ENCODE measurements around the gene CHMP1A. TPM values are rescaled to one million over a fixed set of nuclear protein-coding genes. Genes with fewer than 3 reads are reported as not detected.
A peak's percentile ranks its signal among the peaks of the same experiment; 100 is the strongest.

CHMP1A gene
- polyA plus RNA-seq, 1 donor (not counting 4 experiments of a cell fraction or from before 2014, with no cell fraction given): 64.1 TPM

DNA sequence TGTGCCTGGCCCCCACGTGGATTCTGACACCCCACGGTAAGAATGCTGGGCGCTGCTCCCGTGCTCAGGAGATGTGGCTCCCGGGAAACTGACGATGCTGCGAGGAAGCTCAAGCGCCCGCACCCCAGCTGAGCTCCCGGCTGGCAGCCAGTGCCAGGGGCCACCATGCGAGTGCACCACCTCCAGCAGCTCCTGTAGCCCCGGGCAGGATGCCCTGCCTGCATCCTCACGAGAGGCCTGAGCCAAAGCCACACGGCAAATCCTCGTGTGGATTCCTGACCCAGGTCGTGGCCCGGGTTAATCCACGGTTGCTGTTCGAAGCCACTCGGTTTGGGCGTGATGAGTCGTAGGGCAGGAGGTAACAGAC, 55.6 kb downstream of the CHMP1A start:
- H3K9me3 ChIP-seq (ENCODE audit: control insufficient read depth, low read depth, low read length): no peaks in the 10 kb centered on the region
- TF ChIP-seq EZH2 (IDR thresholded peaks at IDR 0.05; ENCODE audit: low read length): no peak
- peak overlapping the region; percentile 80 for H3K4me2 ChIP-seq (ENCODE audit: control insufficient read depth, extremely low read depth, insufficient read depth, low read depth, low read length)
- peak overlapping the region; percentile 51 for H2AFZ ChIP-seq (ENCODE audit: control insufficient read depth, low read length)
- H4K20me1 ChIP-seq (ENCODE audit: control insufficient read depth, extremely low read depth, insufficient read depth, low read length): no peaks in the 10 kb centered on the region
- no peaks in the 10 kb centered on the region for H3K36me3 ChIP-seq (ENCODE audit: control insufficient read depth in 2 of 2, extremely low read depth in 1 of 2, insufficient read depth in 2 of 2, low read length in 2 of 2)
- H3K27me3 ChIP-seq (ENCODE audit: control insufficient read depth, extremely low read depth, insufficient read depth, low read length): peaks cover 9% of the 10 kb centered on the region
- H3K9ac ChIP-seq (ENCODE audit: control insufficient read depth, extremely low read depth, insufficient read depth, low read length): peak overlapping the region; percentile 50
- no peaks in the 10 kb centered on the region for H3K9me1 ChIP-seq (ENCODE audit: control insufficient read depth, extremely low read depth, insufficient read depth, low read length)
- FAIRE-seq (no peak), DNase-seq (ENCODE audit: low read depth, low spot score) (no peak)
- peak overlapping the region in 1 of 3 experiments; percentile 33 for H3K4me3 ChIP-seq (ENCODE audit: control insufficient read depth in 2 of 3, extremely low read depth in 1 of 3, insufficient read depth in 2 of 3, low read depth in 1 of 3, low read length in 3 of 3)
- H3K79me2 ChIP-seq (ENCODE audit: control insufficient read depth, insufficient read depth, low read length): no peaks in the 10 kb centered on the region
- dilution Hi-C loops (cut with MboI; ENCODE audit: extremely low pct_ligation_motif_present, low sequenced_read_pairs): no loop called here
- peaks cover 38% of the 10 kb centered on the region for H3K4me1 ChIP-seq (ENCODE audit: control insufficient read depth, extremely low read depth, insufficient read depth, low read length)
- peak overlapping the region; percentile 36 for H3K27ac ChIP-seq (ENCODE audit: control insufficient read depth, insufficient read depth, low read length)

DNA sequence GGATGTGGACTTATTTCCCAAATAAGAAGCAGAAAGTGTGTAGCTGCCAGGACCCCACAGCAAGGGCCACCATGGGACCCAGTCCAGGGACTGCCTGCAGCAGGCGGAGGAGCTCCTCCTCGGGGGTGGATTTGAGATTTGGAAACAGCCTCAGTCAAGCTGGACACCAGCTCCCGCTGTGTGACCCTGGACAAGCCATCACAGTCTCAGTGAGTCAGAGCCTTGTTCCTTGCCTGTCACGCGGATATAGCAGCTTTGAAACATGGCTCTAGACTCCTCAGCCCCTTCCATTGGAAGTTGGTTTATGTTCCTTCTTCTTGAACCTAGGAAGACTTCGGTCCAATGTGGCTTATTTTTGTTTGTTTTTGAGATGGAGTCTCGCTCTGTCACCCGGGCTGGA, 56.6 kb downstream of the CHMP1A start:
- no peaks in the 10 kb centered on the region for H4K20me1 ChIP-seq (ENCODE audit: control insufficient read depth, extremely low read depth, insufficient read depth, low read length)
- dilution Hi-C loops (cut with MboI; ENCODE audit: extremely low pct_ligation_motif_present, low sequenced_read_pairs): no loop called here
- TF ChIP-seq, protein P1, sequence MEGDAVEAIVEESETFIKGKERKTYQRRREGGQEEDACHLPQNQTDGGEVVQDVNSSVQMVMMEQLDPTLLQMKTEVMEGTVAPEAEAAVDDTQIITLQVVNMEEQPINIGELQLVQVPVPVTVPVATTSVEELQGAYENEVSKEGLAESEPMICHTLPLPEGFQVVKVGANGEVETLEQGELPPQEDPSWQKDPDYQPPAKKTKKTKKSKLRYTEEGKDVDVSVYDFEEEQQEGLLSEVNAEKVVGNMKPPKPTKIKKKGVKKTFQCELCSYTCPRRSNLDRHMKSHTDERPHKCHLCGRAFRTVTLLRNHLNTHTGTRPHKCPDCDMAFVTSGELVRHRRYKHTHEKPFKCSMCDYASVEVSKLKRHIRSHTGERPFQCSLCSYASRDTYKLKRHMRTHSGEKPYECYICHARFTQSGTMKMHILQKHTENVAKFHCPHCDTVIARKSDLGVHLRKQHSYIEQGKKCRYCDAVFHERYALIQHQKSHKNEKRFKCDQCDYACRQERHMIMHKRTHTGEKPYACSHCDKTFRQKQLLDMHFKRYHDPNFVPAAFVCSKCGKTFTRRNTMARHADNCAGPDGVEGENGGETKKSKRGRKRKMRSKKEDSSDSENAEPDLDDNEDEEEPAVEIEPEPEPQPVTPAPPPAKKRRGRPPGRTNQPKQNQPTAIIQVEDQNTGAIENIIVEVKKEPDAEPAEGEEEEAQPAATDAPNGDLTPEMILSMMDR (optimal IDR thresholded peaks at IDR 0.05 in 1 of 3, IDR thresholded peaks at IDR 0.05 in 1 of 3, conservative IDR thresholded peaks at IDR 0.05 in 1 of 3; ENCODE audit: extremely low read depth in 1 of 3, insufficient read depth in 2 of 3, low read length in 3 of 3): no peak
- TF ChIP-seq EZH2 (IDR thresholded peaks at IDR 0.05; ENCODE audit: low read length): no peak
- peaks cover 37% of the 10 kb centered on the region for H3K4me1 ChIP-seq (ENCODE audit: control insufficient read depth, extremely low read depth, insufficient read depth, low read length)
- FAIRE-seq (no peak), DNase-seq (ENCODE audit: low read depth, low spot score) (no peak)
- no peaks in the 10 kb centered on the region for H3K36me3 ChIP-seq (ENCODE audit: control insufficient read depth in 2 of 2, extremely low read depth in 1 of 2, insufficient read depth in 2 of 2, low read length in 2 of 2)
- H3K79me2 ChIP-seq (ENCODE audit: control insufficient read depth, insufficient read depth, low read length): no peaks in the 10 kb centered on the region
- H3K9me1 ChIP-seq (ENCODE audit: control insufficient read depth, extremely low read depth, insufficient read depth, low read length): no peaks in the 10 kb centered on the region
- no peak overlapping the region for H3K4me2 ChIP-seq (ENCODE audit: control insufficient read depth, extremely low read depth, insufficient read depth, low read depth, low read length)
- H3K9me3 ChIP-seq (ENCODE audit: control insufficient read depth, low read depth, low read length): no peaks in the 10 kb centered on the region
- no peak overlapping the region for H3K27ac ChIP-seq (ENCODE audit: control insufficient read depth, insufficient read depth, low read length)
- no peak overlapping the region for H2AFZ ChIP-seq (ENCODE audit: control insufficient read depth, low read length)
- no peak overlapping the region for H3K4me3 ChIP-seq (ENCODE audit: control insufficient read depth in 2 of 3, extremely low read depth in 1 of 3, insufficient read depth in 2 of 3, low read depth in 1 of 3, low read length in 3 of 3)
- H3K27me3 ChIP-seq (ENCODE audit: control insufficient read depth, extremely low read depth, insufficient read depth, low read length): peaks cover 8% of the 10 kb centered on the region
- H3K9ac ChIP-seq (ENCODE audit: control insufficient read depth, extremely low read depth, insufficient read depth, low read length): no peak overlapping the region

DNA sequence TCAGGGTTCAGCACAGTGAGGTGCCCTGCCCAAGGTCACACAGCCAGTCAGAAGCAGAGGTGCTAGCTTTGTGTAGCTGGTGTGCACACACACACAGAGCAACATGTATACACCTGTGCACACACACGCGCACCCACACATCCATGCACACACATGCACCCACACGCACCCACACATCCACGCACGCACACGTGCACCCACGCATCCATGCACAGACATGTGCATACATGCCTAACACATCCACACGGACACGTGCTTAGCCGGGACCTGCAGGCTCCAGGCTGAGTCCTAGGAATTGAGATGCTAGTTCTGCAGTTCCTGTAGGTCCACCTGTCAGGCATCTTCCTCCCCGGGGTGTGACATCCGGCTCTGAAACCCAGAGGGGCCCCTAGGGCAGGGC, 57.1 kb downstream of the CHMP1A start:
- no peaks in the 10 kb centered on the region for H3K79me2 ChIP-seq (ENCODE audit: control insufficient read depth, insufficient read depth, low read length)
- no peak overlapping the region for H2AFZ ChIP-seq (ENCODE audit: control insufficient read depth, low read length)
- TF ChIP-seq, protein P1 (optimal IDR thresholded peaks at IDR 0.05 in 1 of 3, IDR thresholded peaks at IDR 0.05 in 1 of 3, conservative IDR thresholded peaks at IDR 0.05 in 1 of 3; ENCODE audit: extremely low read depth in 1 of 3, insufficient read depth in 2 of 3, low read length in 3 of 3): no peak
- no peak for TF ChIP-seq EZH2 (IDR thresholded peaks at IDR 0.05; ENCODE audit: low read length)
- H3K9me3 ChIP-seq (ENCODE audit: control insufficient read depth, low read depth, low read length): no peaks in the 10 kb centered on the region
- H3K4me1 ChIP-seq (ENCODE audit: control insufficient read depth, extremely low read depth, insufficient read depth, low read length): peaks cover 33% of the 10 kb centered on the region
- H3K9ac ChIP-seq (ENCODE audit: control insufficient read depth, extremely low read depth, insufficient read depth, low read length): no peak overlapping the region
- H4K20me1 ChIP-seq (ENCODE audit: control insufficient read depth, extremely low read depth, insufficient read depth, low read length): no peaks in the 10 kb centered on the region
- H3K4me3 ChIP-seq (ENCODE audit: control insufficient read depth in 2 of 3, extremely low read depth in 1 of 3, insufficient read depth in 2 of 3, low read depth in 1 of 3, low read length in 3 of 3): no peak overlapping the region
- dilution Hi-C loops (cut with MboI; ENCODE audit: extremely low pct_ligation_motif_present, low sequenced_read_pairs): no loop called here
- H3K27ac ChIP-seq (ENCODE audit: control insufficient read depth, insufficient read depth, low read length): no peak overlapping the region
- H3K4me2 ChIP-seq (ENCODE audit: control insufficient read depth, extremely low read depth, insufficient read depth, low read depth, low read length): no peak overlapping the region
- no peaks in the 10 kb centered on the region for H3K9me1 ChIP-seq (ENCODE audit: control insufficient read depth, extremely low read depth, insufficient read depth, low read length)
- DNase-seq (ENCODE audit: low read depth, low spot score): no peak
- no peak for FAIRE-seq
- no peaks in the 10 kb centered on the region for H3K36me3 ChIP-seq (ENCODE audit: control insufficient read depth in 2 of 2, extremely low read depth in 1 of 2, insufficient read depth in 2 of 2, low read length in 2 of 2)
- peaks cover 4% of the 10 kb centered on the region for H3K27me3 ChIP-seq (ENCODE audit: control insufficient read depth, extremely low read depth, insufficient read depth, low read length)
